Left lobe of liver (tissue), 2 donors: Measurements from ENCODE around the gene RLF. TPM values are rescaled to one million over a fixed set of nuclear protein-coding genes. Genes with fewer than 3 reads are reported as not detected.

Source experiments
- ATAC-seq: fragments of 200-7000 bp; cut with Tn5 transposase; one replicate; pipeline ENCODE4 v1.9.1; 2020; ENCODE audit warnings: mild to moderate bottlenecking, moderate library complexity
- DNase-seq: peaks from one replicate; pipeline ENCODE4 v3.0.0-alpha.2; 2020; ENCODE audit warnings: low spot score
- total RNA-seq: library from RNA; stranded (reverse); gene quantifications from one replicate; pipeline ENCODE4 v1.2.1, GENCODE V29; 2021
- donor health status: DM: no; HTN: no; CAD: no; lungs with moderate emphysema.
- donor health status: DM: no; HTN: yes; CAD: no.

Gene RLF
- 4.8 TPM for total RNA-seq

- DNase-seq, result peak; percentile 96
- ATAC-seq, result peak; percentile 97
These were observed at the start of gene RLF for GRCh38 chr1:40161125-40161887. RLF (plus strand) TSS chr1:40161387; CDS start chr1:40161400, 13 bp downstream.

GRCh38 chr1:40114400-40114799 is 46.8 kb upstream of the RLF start:
- no peak for ATAC-seq
- no peak for DNase-seq

GRCh38 chr1:40120128-40120527 is 41.1 kb upstream of the RLF start:
- no peak for ATAC-seq
- no peak for DNase-seq

- ATAC-seq, result no peak
- no peak for DNase-seq
These were observed 38.3 kb upstream of the RLF start for GRCh38 chr1:40122855-40123254.

- no peak for ATAC-seq
These were observed 30.3 kb upstream of the RLF start for GRCh38 chr1:40130892-40131291.

GRCh38 chr1:40132383-40133311 is 28.5 kb upstream of the RLF start:
- ATAC-seq, result no peak

More at GRCh38 chr1:40130892-40131291, 30.3 kb upstream of the RLF start:
- no peak for DNase-seq

GRCh38 chr1:40133312-40133665 is 27.9 kb upstream of the RLF start:
- DNase-seq, result no peak
- no peak for ATAC-seq

More at GRCh38 chr1:40132383-40133311, 28.5 kb upstream of the RLF start:
- DNase-seq, result no peak

GRCh38 chr1:40133839-40134238 is 27.3 kb upstream of the RLF start:
- ATAC-seq (no peak), DNase-seq (no peak)

- ATAC-seq (no peak), DNase-seq (no peak)
These were observed 20.8 kb upstream of the RLF start for GRCh38 chr1:40140211-40140973.

GRCh38 chr1:40141878-40142535 is 19.2 kb upstream of the RLF start:
- no peak for ATAC-seq

GRCh38 chr1:40143891-40144575 is 17.2 kb upstream of the RLF start:
- DNase-seq (no peak), ATAC-seq (peak; percentile 98)

More at GRCh38 chr1:40141878-40142535, 19.2 kb upstream of the RLF start:
- no peak for DNase-seq

- ATAC-seq, result no peak
- DNase-seq, result no peak
These were observed 9.6 kb upstream of the RLF start for GRCh38 chr1:40151457-40152079.

GRCh38 chr1:40153073-40153770 is 8.0 kb upstream of the RLF start:
- peak; percentile 84 for ATAC-seq
- no peak for DNase-seq

GRCh38 chr1:40155135-40155534 is 6.1 kb upstream of the RLF start:
- DNase-seq, result no peak
- no peak for ATAC-seq

- DNase-seq (no peak), ATAC-seq (no peak)
These were observed 5.3 kb upstream of the RLF start for GRCh38 chr1:40155910-40156309.

- ATAC-seq, result no peak
These were observed 422 bp upstream of the RLF start for GRCh38 chr1:40160806-40161124.

GRCh38 chr1:40161888-40162397 is 756 bp downstream of the RLF start:
- DNase-seq, result no peak

More at GRCh38 chr1:40160806-40161124, 422 bp upstream of the RLF start:
- DNase-seq, result no peak

GRCh38 chr1:40162753-40163441 is 1.7 kb downstream of the RLF start:
- DNase-seq (no peak), ATAC-seq (no peak)

More at GRCh38 chr1:40161888-40162397, 756 bp downstream of the RLF start:
- ATAC-seq, result peak; percentile 75
